GM12878 (cell line): ENCODE data around the gene C8G. TPM values are rescaled to one million over a fixed set of nuclear protein-coding genes. Genes with fewer than 3 reads are reported as not detected.

ENCODE experiments used
- BCL11A ChIP-seq: IDR thresholded peaks from 2 replicates; pipeline ENCODE4 v1.6.1; 2011; ENCODE audit warnings: low read depth, low read length
- CHD2 ChIP-seq: IDR thresholded peaks from 2 replicates; pipeline ENCODE4 v1.6.1; 2011; ENCODE audit warnings: low read depth, low read length, improper control_type of control experiment, borderline replicate concordance
- EGR1 ChIP-seq, 2 experiments: IDR thresholded peaks; 1 replicate in 1 of 2; 2 replicates in 1 of 2; pipeline ENCODE4 v1.6.1; 2011 to 2012; ENCODE audit warnings: low read depth in 2 of 2, low read length in 2 of 2, borderline replicate concordance in 1 of 2, mild to moderate bottlenecking in 1 of 2, moderate library complexity in 1 of 2
- IRF4 ChIP-seq: IDR thresholded peaks from 2 replicates; pipeline ENCODE4 v1.6.1; 2011; ENCODE audit warnings: low read depth, low read length
- JUNB ChIP-seq: IDR thresholded peaks from 2 replicates; pipeline ENCODE4 v1.6.1; 2016; ENCODE audit warnings: antibody characterized with exemption, mild to moderate bottlenecking
- NBN ChIP-seq: fragments of 450-650 bp; IDR thresholded peaks from 2 replicates; pipeline ENCODE4 v1.6.1; 2016
- RB1 ChIP-seq: fragments of 450-650 bp; formaldehyde crosslinking; IDR thresholded peaks from 2 replicates; pipeline ENCODE4 v1.6.1; 2017; ENCODE audit warnings: mild to moderate bottlenecking, borderline replicate concordance
- RBBP5 ChIP-seq: fragments of 200-600 bp; sonication (generic); conservative IDR thresholded peaks from 2 replicates; pipeline ENCODE4 v1.6.1; 2016
- SP1 ChIP-seq: IDR thresholded peaks from one replicate; pipeline ENCODE4 v1.6.1; 2011; ENCODE audit warnings: low read depth, low read length
- SPI1 ChIP-seq: IDR thresholded peaks from 2 replicates; pipeline ENCODE4 v1.6.1; 2011; ENCODE audit warnings: low read depth, mild to moderate bottlenecking, low read length, moderate library complexity, borderline replicate concordance; ENCODE audit not compliant: insufficient read depth
- ZNF384 ChIP-seq: IDR thresholded peaks from 2 replicates; pipeline ENCODE4 v1.6.1; 2012; ENCODE audit warnings: low read depth, mild to moderate bottlenecking, low read length, improper control_type of control experiment, borderline replicate concordance
- polyA plus RNA-seq, 11 experiments: library from polyadenylated mRNA; depleted of rRNA in 4 of 11; unstranded in 6 of 11; stranded (reverse) in 5 of 11; fragments of >200 nt; fragmentation: Nextera tagmentation in 4 of 11; fragmentation: Illumina TruSeq in 1 of 11; extraction: Ambion mirVana in 4 of 11; extraction: Trizol in 1 of 11; gene quantifications; 1 replicate in 1 of 11; 2 replicates in 10 of 11; pipeline versions ENCODE4 v1.2.1 to v1.2.3, GENCODE V29; 2011 to 2016; ENCODE audit warnings: inconsistent platforms in 2 of 11, missing spikeins in 2 of 11, low read depth in 1 of 11
- total RNA-seq, 4 experiments: library from RNA; depleted of rRNA in 3 of 4; stranded (reverse); fragments of >200 nt in 3 of 4; fragmentation: Illumina TruSeq in 1 of 4; extraction: Trizol in 1 of 4; gene quantifications; 2 replicates each; pipeline versions ENCODE4 v1.2.1 to v1.2.3, GENCODE V29; 2013 to 2021
- TF ChIP-seq, protein P1 (sequence below): fragments of 450-650 bp; IDR thresholded peaks from 2 replicates; pipeline ENCODE4 v1.6.1; 2016; ENCODE audit warnings: mild to moderate bottlenecking, moderate library complexity, borderline replicate concordance
- TF ChIP-seq, protein P2 (sequence below): IDR thresholded peaks from 2 replicates; pipeline ENCODE4 v1.6.1; 2011; ENCODE audit warnings: borderline replicate concordance, low read depth, mild to moderate bottlenecking, moderate library complexity, mixed read lengths, low read length; ENCODE audit not compliant: insufficient read depth; ENCODE audit errors: extremely low read length
- TF ChIP-seq, protein P3 (sequence below): IDR thresholded peaks from 2 replicates; pipeline ENCODE4 v1.6.1; 2011; ENCODE audit warnings: borderline replicate concordance, low read depth, mild to moderate bottlenecking, moderate library complexity, low read length; ENCODE audit not compliant: insufficient read depth, poor library complexity, severe bottlenecking
- TF ChIP-seq, protein P4 (sequence below): fragments of 450-650 bp; conservative IDR thresholded peaks from 2 replicates; pipeline ENCODE4 v1.6.1; 2017; ENCODE audit warnings: mild to moderate bottlenecking, moderate library complexity
- TF ChIP-seq, protein P5 (sequence below): fragments of 450-650 bp; formaldehyde crosslinking; IDR thresholded peaks from 2 replicates; pipeline ENCODE4 v1.5.0; 2022; ENCODE audit warnings: mild to moderate bottlenecking, missing genetic modification characterization

The C8G gene
- total and polyA plus RNA-seq, 10 of the 15 experiments (the other 5 are each of a cell fraction or from before 2014, with no cell fraction given), result 0.26 to 0.69 (median 0.50) TPM; not detected in 7

DNA sequence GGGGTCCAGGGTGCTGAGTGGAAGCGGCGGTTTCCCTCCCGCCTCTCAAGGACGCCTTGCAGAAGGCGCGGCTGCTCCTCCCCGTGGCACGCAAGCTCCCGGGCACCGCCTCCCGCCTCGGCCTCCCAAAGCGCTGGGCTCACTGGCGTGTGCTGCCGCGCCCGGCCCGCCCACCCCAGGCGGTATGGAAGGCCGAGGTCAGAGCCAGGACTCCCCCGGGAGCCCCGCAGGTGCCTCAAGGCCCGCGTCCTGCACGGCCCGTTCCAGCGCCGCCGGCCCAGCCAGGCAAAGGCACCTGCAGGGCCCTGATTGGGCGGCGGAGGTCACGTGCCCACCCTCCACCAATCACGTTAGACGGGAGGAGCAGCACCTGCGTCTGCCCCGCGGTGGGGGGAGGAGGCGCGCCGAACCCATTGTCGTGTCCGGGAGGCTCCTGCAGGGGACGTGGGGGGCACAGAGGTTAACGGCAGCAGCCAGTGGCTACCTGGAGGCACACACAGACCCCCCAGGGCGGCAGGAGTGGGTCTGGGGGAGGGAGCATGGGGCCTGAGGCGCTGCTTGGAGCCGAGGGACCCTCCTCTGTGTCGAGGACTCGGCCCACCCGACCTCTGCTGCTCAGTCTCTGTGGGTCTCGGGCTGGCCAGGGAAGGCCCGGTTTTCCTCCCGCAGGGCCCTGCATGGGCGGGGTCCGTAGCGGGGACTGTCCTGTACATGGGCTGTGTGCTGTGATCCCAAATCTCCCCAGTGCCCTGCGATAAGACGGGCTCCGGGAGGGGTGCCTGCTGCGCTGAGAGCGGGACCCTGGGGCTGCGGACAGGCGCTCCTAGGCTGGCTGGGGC is 5.0 kb downstream of the C8G start (continued):
- TF ChIP-seq IRF4, result no peak
- 0 out of 3 replicates have a peak, but pooled peaks of 1 of the 2 experiments have one; percentile 6 for TF ChIP-seq EGR1 (IDR thresholded peaks at IDR 0.05; ENCODE audit: borderline replicate concordance in 1 of 2, low read depth in 2 of 2, low read length in 2 of 2)
- TF ChIP-seq JUNB, result no peak
- TF ChIP-seq, protein P1, sequence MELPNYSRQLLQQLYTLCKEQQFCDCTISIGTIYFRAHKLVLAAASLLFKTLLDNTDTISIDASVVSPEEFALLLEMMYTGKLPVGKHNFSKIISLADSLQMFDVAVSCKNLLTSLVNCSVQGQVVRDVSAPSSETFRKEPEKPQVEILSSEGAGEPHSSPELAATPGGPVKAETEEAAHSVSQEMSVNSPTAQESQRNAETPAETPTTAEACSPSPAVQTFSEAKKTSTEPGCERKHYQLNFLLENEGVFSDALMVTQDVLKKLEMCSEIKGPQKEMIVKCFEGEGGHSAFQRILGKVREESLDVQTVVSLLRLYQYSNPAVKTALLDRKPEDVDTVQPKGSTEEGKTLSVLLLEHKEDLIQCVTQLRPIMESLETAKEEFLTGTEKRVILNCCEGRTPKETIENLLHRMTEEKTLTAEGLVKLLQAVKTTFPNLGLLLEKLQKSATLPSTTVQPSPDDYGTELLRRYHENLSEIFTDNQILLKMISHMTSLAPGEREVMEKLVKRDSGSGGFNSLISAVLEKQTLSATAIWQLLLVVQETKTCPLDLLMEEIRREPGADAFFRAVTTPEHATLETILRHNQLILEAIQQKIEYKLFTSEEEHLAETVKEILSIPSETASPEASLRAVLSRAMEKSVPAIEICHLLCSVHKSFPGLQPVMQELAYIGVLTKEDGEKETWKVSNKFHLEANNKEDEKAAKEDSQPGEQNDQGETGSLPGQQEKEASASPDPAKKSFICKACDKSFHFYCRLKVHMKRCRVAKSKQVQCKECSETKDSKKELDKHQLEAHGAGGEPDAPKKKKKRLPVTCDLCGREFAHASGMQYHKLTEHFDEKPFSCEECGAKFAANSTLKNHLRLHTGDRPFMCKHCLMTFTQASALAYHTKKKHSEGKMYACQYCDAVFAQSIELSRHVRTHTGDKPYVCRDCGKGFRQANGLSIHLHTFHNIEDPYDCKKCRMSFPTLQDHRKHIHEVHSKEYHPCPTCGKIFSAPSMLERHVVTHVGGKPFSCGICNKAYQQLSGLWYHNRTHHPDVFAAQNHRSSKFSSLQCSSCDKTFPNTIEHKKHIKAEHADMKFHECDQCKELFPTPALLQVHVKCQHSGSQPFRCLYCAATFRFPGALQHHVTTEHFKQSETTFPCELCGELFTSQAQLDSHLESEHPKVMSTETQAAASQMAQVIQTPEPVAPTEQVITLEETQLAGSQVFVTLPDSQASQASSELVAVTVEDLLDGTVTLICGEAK, result no peak
- TF ChIP-seq, protein P2, sequence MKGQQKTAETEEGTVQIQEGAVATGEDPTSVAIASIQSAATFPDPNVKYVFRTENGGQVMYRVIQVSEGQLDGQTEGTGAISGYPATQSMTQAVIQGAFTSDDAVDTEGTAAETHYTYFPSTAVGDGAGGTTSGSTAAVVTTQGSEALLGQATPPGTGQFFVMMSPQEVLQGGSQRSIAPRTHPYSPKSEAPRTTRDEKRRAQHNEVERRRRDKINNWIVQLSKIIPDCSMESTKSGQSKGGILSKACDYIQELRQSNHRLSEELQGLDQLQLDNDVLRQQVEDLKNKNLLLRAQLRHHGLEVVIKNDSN, result no peak
- peak; percentile 32; the same call in 1 of the 2 replicates for TF ChIP-seq NBN
- peak; percentile 89 for TF ChIP-seq CHD2
- TF ChIP-seq, protein P3, sequence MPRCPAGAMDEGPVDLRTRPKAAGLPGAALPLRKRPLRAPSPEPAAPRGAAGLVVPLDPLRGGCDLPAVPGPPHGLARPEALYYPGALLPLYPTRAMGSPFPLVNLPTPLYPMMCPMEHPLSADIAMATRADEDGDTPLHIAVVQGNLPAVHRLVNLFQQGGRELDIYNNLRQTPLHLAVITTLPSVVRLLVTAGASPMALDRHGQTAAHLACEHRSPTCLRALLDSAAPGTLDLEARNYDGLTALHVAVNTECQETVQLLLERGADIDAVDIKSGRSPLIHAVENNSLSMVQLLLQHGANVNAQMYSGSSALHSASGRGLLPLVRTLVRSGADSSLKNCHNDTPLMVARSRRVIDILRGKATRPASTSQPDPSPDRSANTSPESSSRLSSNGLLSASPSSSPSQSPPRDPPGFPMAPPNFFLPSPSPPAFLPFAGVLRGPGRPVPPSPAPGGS, result no peak
- peak; percentile 91 for TF ChIP-seq SP1
- 0 out of 2 replicates have a peak, but pooled peaks have one; percentile 25 for TF ChIP-seq RB1
- TF ChIP-seq ZNF384, result no peak
- TF ChIP-seq, protein P4, sequence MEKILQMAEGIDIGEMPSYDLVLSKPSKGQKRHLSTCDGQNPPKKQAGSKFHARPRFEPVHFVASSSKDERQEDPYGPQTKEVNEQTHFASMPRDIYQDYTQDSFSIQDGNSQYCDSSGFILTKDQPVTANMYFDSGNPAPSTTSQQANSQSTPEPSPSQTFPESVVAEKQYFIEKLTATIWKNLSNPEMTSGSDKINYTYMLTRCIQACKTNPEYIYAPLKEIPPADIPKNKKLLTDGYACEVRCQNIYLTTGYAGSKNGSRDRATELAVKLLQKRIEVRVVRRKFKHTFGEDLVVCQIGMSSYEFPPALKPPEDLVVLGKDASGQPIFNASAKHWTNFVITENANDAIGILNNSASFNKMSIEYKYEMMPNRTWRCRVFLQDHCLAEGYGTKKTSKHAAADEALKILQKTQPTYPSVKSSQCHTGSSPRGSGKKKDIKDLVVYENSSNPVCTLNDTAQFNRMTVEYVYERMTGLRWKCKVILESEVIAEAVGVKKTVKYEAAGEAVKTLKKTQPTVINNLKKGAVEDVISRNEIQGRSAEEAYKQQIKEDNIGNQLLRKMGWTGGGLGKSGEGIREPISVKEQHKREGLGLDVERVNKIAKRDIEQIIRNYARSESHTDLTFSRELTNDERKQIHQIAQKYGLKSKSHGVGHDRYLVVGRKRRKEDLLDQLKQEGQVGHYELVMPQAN, result peak; percentile 49; the same call in 1 of the 2 replicates
- no peak for TF ChIP-seq RBBP5
- TF ChIP-seq BCL11A, result no peak
- TF ChIP-seq, protein P5, sequence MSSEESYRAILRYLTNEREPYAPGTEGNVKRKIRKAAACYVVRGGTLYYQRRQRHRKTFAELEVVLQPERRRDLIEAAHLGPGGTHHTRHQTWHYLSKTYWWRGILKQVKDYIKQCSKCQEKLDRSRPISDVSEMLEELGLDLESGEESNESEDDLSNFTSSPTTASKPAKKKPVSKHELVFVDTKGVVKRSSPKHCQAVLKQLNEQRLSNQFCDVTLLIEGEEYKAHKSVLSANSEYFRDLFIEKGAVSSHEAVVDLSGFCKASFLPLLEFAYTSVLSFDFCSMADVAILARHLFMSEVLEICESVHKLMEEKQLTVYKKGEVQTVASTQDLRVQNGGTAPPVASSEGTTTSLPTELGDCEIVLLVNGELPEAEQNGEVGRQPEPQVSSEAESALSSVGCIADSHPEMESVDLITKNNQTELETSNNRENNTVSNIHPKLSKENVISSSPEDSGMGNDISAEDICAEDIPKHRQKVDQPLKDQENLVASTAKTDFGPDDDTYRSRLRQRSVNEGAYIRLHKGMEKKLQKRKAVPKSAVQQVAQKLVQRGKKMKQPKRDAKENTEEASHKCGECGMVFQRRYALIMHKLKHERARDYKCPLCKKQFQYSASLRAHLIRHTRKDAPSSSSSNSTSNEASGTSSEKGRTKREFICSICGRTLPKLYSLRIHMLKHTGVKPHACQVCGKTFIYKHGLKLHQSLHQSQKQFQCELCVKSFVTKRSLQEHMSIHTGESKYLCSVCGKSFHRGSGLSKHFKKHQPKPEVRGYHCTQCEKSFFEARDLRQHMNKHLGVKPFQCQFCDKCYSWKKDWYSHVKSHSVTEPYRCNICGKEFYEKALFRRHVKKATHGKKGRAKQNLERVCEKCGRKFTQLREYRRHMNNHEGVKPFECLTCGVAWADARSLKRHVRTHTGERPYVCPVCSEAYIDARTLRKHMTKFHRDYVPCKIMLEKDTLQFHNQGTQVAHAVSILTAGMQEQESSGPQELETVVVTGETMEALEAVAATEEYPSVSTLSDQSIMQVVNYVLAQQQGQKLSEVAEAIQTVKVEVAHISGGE (CRISPR knock-in tag), result no peak
- TF ChIP-seq SPI1, result no peak
